ENCODE results near the gene SLC25A14. TPM values are rescaled to one million over a fixed set of nuclear protein-coding genes. Genes with fewer than 3 reads are reported as not detected.

SLC25A14 gene
- total RNA-seq, 2 experiments from 2014 or later: 12.2 to 13.0 TPM

DNA sequence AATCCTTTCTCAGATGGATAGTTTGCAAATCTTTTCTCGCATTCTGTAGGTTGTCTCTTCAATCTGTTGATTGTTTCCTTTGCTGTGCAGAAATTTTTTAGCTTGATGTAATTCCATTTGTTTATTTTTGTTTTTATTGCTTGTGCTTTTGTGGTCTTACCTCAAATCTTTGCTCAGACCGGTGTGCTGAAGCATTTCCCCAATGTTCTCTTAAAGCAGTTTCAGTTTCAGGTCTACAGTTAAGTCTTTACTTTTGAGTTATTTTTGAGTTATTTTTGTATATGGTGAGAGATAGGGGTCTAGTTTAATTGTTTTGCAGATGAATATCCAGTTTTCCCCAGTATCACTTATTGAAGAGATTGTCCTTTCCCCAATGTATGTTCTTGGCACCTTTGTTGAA is 18.2 kb upstream of the SLC25A14 start:
- Histone ChIP-seq H3K36me3 (ENCODE audit: insufficient read depth, low read length) (no peaks in the 10 kb centered on the region), H3K4me3 (ENCODE audit: low read length) (no peak overlapping the region), H3K27me3 (ENCODE audit: control insufficient read depth in 1 of 2, insufficient read depth in 2 of 2, low read length in 2 of 2) (peaks cover 0 to 6% of the 10 kb centered on the region in 2 experiments), H3K9me3 (ENCODE audit: control insufficient read depth in 1 of 2, insufficient read depth in 1 of 2, low read length in 2 of 2) (no peaks in the 10 kb centered on the region), H3K27ac (ENCODE audit: low read depth in 1 of 2, low read length in 2 of 2) (no peak overlapping the region), H3K4me1 (ENCODE audit: insufficient read depth, low read length) (no peaks in the 10 kb centered on the region)
- TF ChIP-seq, protein P1, sequence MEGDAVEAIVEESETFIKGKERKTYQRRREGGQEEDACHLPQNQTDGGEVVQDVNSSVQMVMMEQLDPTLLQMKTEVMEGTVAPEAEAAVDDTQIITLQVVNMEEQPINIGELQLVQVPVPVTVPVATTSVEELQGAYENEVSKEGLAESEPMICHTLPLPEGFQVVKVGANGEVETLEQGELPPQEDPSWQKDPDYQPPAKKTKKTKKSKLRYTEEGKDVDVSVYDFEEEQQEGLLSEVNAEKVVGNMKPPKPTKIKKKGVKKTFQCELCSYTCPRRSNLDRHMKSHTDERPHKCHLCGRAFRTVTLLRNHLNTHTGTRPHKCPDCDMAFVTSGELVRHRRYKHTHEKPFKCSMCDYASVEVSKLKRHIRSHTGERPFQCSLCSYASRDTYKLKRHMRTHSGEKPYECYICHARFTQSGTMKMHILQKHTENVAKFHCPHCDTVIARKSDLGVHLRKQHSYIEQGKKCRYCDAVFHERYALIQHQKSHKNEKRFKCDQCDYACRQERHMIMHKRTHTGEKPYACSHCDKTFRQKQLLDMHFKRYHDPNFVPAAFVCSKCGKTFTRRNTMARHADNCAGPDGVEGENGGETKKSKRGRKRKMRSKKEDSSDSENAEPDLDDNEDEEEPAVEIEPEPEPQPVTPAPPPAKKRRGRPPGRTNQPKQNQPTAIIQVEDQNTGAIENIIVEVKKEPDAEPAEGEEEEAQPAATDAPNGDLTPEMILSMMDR (IDR thresholded peaks at IDR 0.05): no peak
- DNase-seq (no peak), ATAC-seq (ENCODE audit: poor library complexity) (no peak)
- H3K27ac Mint-ChIP-seq: no peak overlapping the region
- ChIA-PET POLR2A (no interaction called here), CTCF (no interaction called here)
- H3K4me1 Mint-ChIP-seq (ENCODE audit: low read depth): no peaks in the 10 kb centered on the region
- H3K4me3 Mint-ChIP-seq: no peak overlapping the region
- intact Hi-C loops (cut with DNase I, micrococcal nuclease): no loop called here
- no peaks in the 10 kb centered on the region for H3K36me3 Mint-ChIP-seq (ENCODE audit: low read depth)
- H3K27me3 Mint-ChIP-seq: peaks cover 21% of the 10 kb centered on the region
- H3K9me3 Mint-ChIP-seq: no peaks in the 10 kb centered on the region

DNA sequence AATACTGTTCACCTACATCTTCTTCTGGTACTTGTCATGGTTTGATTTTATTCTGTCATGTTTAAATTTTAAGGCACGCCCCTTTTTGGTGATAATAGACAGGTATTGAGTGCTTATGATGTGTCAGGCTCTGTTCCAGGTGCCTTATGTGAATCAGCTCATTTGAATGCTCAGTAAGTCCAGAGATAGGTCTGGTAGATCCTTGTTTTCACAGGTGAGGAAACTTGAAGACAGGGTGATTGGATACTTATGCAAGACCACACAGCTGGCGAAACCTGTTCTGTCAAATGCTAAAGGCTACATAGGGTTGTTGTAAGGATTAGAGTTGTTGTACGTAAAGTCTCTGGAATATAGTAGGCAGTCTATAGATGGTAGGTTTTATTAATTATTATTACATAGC is 9.6 kb upstream of the SLC25A14 start:
- TF ChIP-seq, protein P1 (IDR thresholded peaks at IDR 0.05): no peak
- Histone ChIP-seq H3K27me3 (ENCODE audit: control insufficient read depth in 1 of 2, insufficient read depth in 2 of 2, low read length in 2 of 2) (peaks cover 9 to 15% of the 10 kb centered on the region in 2 experiments), H3K36me3 (ENCODE audit: insufficient read depth, low read length) (no peaks in the 10 kb centered on the region), H3K4me1 (ENCODE audit: insufficient read depth, low read length) (no peaks in the 10 kb centered on the region), H3K9me3 (ENCODE audit: control insufficient read depth in 1 of 2, insufficient read depth in 1 of 2, low read length in 2 of 2) (no peaks in the 10 kb centered on the region), H3K4me3 (ENCODE audit: low read length) (no peak overlapping the region), H3K27ac (ENCODE audit: low read depth in 1 of 2, low read length in 2 of 2) (no peak overlapping the region)
- ATAC-seq (ENCODE audit: poor library complexity) (no peak), DNase-seq (no peak)
- POLR2A ChIA-PET: no interaction called here
- Mint-ChIP-seq H3K36me3 (ENCODE audit: low read depth) (no peaks in the 10 kb centered on the region), H3K4me1 (ENCODE audit: low read depth) (no peaks in the 10 kb centered on the region), H3K4me3 (no peak overlapping the region), H3K27me3 (peaks cover 21% of the 10 kb centered on the region), H3K9me3 (no peaks in the 10 kb centered on the region), H3K27ac (no peak overlapping the region)
- intact Hi-C loops (cut with DNase I, micrococcal nuclease): loop anchor here in 1 of 2 experiments (5.0 kb wide), 1 partner anchor 587 kb away; no protein-coding TSS in a partner anchor
- CTCF ChIA-PET: no interaction called here

DNA sequence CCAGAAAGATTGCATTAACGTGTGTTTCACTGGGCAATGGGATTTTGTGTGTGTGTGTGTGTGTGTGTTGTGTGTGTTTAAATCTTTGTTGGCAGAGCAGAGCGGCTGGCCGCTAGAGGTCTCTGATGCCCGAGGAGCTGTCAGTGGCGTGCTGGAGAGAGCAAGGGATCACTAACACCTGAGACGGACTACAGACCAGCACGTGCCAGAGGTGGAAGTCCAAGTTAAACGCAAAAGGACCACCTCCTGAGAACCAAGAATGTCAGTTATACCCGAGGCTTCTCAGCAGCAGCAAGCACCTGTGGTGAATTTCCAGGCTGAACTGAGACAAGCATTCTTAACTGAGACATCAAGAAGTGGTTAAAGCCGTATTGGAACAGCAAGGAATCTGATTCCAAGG is 9.0 kb upstream of the SLC25A14 start:
- Mint-ChIP-seq H3K4me3 (no peak overlapping the region), H3K9me3 (no peaks in the 10 kb centered on the region), H3K4me1 (ENCODE audit: low read depth) (no peaks in the 10 kb centered on the region), H3K36me3 (ENCODE audit: low read depth) (no peaks in the 10 kb centered on the region), H3K27ac (no peak overlapping the region), H3K27me3 (peaks cover 21% of the 10 kb centered on the region)
- ChIA-PET CTCF (no interaction called here), POLR2A (interaction anchor here (0.7 kb wide), 1 partner anchor 84 kb away, joined by 4 read pairs; no protein-coding TSS in a partner anchor)
- TF ChIP-seq, protein P1 (IDR thresholded peaks at IDR 0.05): peak; percentile 15
- Histone ChIP-seq H3K27ac (ENCODE audit: low read depth in 1 of 2, low read length in 2 of 2) (no peak overlapping the region), H3K27me3 (ENCODE audit: control insufficient read depth in 1 of 2, insufficient read depth in 2 of 2, low read length in 2 of 2) (peaks cover 7 to 15% of the 10 kb centered on the region in 2 experiments), H3K36me3 (ENCODE audit: insufficient read depth, low read length) (no peaks in the 10 kb centered on the region), H3K9me3 (ENCODE audit: control insufficient read depth in 1 of 2, insufficient read depth in 1 of 2, low read length in 2 of 2) (no peaks in the 10 kb centered on the region), H3K4me3 (ENCODE audit: low read length) (no peak overlapping the region), H3K4me1 (ENCODE audit: insufficient read depth, low read length) (no peaks in the 10 kb centered on the region)
- peak; percentile 2 to 58 (median 16) for DNase-seq
- ATAC-seq (ENCODE audit: poor library complexity): peak; percentile 32
- intact Hi-C loops (cut with DNase I, micrococcal nuclease): loop anchor here in 1 of 2 experiments (5.0 kb wide), 1 partner anchor 587 kb away; no protein-coding TSS in a partner anchor
